ENCODE data around the gene CCDC150.

DNA sequence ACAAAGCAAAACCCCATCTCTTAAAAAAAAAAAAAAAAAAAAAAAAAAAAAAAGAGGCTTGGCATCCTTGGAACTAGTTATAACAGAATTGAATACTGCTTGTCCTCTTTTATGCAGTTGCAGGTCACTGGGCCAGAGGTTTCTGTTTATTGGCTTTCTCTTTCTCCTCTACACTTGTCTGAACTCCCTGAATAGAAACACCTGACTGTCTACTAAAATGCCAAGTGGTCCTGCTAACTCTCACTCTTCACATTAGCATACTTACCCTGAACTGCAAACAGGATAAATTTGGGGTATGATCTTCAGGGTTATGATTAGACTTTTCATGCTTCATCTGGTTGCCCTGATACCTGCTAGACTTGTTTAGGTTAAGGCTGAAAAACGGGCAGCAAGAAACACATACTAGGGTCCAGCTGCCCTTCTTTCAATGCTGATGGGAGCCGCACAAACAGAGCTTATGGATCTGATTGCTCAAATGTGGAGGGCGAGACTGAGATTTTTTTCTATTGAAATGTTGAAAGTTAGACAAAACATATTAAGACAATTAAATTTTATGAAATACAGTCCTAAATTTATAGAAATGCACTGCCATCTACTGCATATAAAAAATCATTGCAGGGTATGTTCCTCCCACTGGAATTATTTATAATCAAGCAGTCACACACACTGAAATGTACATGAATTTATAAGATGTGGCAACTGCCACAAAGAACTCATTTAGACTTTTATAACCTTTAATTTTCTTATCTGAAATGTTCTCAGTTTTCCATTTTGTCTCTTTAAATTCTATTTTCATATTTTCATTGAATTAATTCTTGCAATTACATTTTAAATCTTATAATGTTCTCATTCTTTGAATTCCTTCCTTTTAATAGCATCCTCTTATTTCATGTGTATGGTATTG lies 119.2 kb downstream of the CCDC150 start:
- TF ChIP-seq, protein P1, sequence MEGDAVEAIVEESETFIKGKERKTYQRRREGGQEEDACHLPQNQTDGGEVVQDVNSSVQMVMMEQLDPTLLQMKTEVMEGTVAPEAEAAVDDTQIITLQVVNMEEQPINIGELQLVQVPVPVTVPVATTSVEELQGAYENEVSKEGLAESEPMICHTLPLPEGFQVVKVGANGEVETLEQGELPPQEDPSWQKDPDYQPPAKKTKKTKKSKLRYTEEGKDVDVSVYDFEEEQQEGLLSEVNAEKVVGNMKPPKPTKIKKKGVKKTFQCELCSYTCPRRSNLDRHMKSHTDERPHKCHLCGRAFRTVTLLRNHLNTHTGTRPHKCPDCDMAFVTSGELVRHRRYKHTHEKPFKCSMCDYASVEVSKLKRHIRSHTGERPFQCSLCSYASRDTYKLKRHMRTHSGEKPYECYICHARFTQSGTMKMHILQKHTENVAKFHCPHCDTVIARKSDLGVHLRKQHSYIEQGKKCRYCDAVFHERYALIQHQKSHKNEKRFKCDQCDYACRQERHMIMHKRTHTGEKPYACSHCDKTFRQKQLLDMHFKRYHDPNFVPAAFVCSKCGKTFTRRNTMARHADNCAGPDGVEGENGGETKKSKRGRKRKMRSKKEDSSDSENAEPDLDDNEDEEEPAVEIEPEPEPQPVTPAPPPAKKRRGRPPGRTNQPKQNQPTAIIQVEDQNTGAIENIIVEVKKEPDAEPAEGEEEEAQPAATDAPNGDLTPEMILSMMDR (IDR thresholded peaks at IDR 0.05), result peak in 4 of 6 experiments; percentile 8 to 42 (median 22)
- no peak for TF ChIP-seq POLR2A (IDR thresholded peaks at IDR 0.05)
